GM06990 (cell line): ENCODE data around the gene TTLL12.
"Not testable (repeated sequence)": the region's sequence is repeated elsewhere in the genome, so short reads cannot be mapped to it uniquely, and the experiment has no call there.

Source experiments
- DNase-seq: peaks from one replicate; pipeline ENCODE4 v3.0.0-alpha.2; 2011; ENCODE audit not compliant: insufficient read length; ENCODE audit errors: extremely low read depth
- H3K27me3 ChIP-seq: replicated peaks from 2 replicates; pipeline ENCODE4 v1.6.0; 2011; ENCODE audit warnings: low read length; ENCODE audit not compliant: control insufficient read depth, insufficient read depth
- H3K36me3 ChIP-seq: 2 replicates; pipeline ENCODE4 v1.5.1; 2011; ENCODE audit warnings: low read length; ENCODE audit not compliant: control insufficient read depth, insufficient read depth
- H3K4me3 ChIP-seq: replicated peaks from 2 replicates; pipeline ENCODE4 v1.5.1; 2011; ENCODE audit warnings: low read depth, mild to moderate bottlenecking, control low read depth, low read length
- TF ChIP-seq, protein P1 (sequence below): IDR thresholded peaks from 2 replicates; pipeline ENCODE4 v1.5.1; 2011; ENCODE audit warnings: low read length, control low read depth, mild to moderate bottlenecking, inconsistent platforms; ENCODE audit not compliant: insufficient read depth, poor library complexity, severe bottlenecking

The TTLL12 gene

GRCh38 chr22:43147821-43148220 lies 39.1 kb downstream of the TTLL12 start:
- no peak for DNase-seq
- TF ChIP-seq, protein P1, sequence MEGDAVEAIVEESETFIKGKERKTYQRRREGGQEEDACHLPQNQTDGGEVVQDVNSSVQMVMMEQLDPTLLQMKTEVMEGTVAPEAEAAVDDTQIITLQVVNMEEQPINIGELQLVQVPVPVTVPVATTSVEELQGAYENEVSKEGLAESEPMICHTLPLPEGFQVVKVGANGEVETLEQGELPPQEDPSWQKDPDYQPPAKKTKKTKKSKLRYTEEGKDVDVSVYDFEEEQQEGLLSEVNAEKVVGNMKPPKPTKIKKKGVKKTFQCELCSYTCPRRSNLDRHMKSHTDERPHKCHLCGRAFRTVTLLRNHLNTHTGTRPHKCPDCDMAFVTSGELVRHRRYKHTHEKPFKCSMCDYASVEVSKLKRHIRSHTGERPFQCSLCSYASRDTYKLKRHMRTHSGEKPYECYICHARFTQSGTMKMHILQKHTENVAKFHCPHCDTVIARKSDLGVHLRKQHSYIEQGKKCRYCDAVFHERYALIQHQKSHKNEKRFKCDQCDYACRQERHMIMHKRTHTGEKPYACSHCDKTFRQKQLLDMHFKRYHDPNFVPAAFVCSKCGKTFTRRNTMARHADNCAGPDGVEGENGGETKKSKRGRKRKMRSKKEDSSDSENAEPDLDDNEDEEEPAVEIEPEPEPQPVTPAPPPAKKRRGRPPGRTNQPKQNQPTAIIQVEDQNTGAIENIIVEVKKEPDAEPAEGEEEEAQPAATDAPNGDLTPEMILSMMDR, result no peak
- Histone ChIP-seq H3K4me3 (no peak overlapping the region; the same call in 1 of the 2 replicates), H3K36me3 (no peaks in the 10 kb centered on the region), H3K27me3 (no peaks in the 10 kb centered on the region)

DNA sequence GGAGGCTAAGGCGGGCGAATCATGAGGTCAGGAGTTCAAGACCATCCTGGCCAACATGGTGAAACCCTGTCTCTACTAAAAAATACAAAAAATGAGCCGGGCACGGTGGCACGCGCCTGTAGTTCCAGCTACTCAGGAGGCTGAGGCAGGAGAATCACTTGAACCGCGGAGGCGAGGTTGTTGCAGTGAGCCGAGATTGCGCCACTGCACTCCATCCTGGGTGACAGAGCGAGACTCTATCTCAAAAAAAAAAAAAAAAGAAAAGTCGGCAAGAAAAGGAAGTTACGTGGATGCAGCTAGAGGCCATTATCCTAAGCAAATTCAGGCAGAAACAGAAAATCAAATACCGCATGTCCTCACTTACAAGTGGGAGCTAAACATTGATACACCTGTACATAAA lies 40.6 kb downstream of the TTLL12 start:
- not testable (repeated sequence) for H3K27me3 ChIP-seq, DNase-seq, H3K4me3 ChIP-seq, H3K36me3 ChIP-seq

GRCh38 chr22:43145371-43145770 lies 41.6 kb downstream of the TTLL12 start:
- H3K4me3 ChIP-seq, H3K36me3 ChIP-seq, DNase-seq, H3K27me3 ChIP-seq: not testable (repeated sequence)

GRCh38 chr22:43144949-43145348 lies 42.0 kb downstream of the TTLL12 start:
- TF ChIP-seq, protein P1, result no peak
- no peak for DNase-seq

GRCh38 chr22:43142880-43143562 lies 43.9 kb downstream of the TTLL12 start, which contains the start of gene MCAT:
TSS of gene MCAT (minus strand) at chr22:43143398. CDS start at chr22:43143348, 50 bp downstream.
- TF ChIP-seq, protein P1, result no peak
- Histone ChIP-seq H3K4me3 (peak within 1 kb of the TSS; percentile 95), H3K36me3 (peaks cover 4% of the 10 kb centered on the region), H3K27me3 (no peaks in the 10 kb centered on the region)
- DNase-seq, result peak; percentile 90

More at GRCh38 chr22:43144949-43145348, 42.0 kb downstream of the TTLL12 start:
- no peaks in the 10 kb centered on the region for H3K27me3 ChIP-seq
- 0 out of 2 replicates have a peak, but pooled peaks cover 2% of the 10 kb centered on the region for H3K36me3 ChIP-seq
- no peak overlapping the region for H3K4me3 ChIP-seq

DNA sequence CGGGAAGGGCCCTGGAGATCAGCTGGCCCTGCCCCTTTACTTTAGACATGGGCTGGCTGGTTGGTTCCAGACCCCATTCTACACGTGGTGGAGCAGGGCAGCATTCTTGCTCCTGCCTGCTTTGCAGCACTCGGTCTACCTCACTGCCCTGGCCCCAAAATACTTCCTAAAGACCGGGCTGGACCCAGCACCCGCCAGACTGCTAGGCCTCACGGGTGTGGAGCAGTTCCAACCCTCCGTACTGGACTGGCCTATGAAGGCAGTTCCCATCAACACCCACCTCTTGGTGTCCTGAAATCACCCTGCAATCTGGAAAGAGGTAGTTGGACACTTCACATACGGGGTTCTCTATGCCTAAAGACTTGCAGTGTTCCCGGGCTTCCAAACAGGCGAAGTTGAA lies 50.1 kb downstream of the TTLL12 start:
- DNase-seq, result no peak
- Histone ChIP-seq H3K4me3 (no peak overlapping the region), H3K27me3 (no peaks in the 10 kb centered on the region), H3K36me3 (peaks cover 26% of the 10 kb centered on the region)
- TF ChIP-seq, protein P1, result no peak
